Mucosa of gallbladder (tissue), 1 donor: ENCODE results near the gene TAAR8. TPM values are rescaled to one million over a fixed set of nuclear protein-coding genes. Genes with fewer than 3 reads are reported as not detected.
"Not testable (repeated sequence)": the region's sequence is repeated elsewhere in the genome, so short reads cannot be mapped to it uniquely, and the experiment has no call there.

Source experiments
- DNase-seq: peaks from one replicate; pipeline ENCODE4 v3.0.0-alpha.2; 2020; ENCODE audit warnings: low spot score
- total RNA-seq: library from RNA; stranded (reverse); gene quantifications from one replicate; pipeline ENCODE4 v1.2.1, GENCODE V29; 2021
- donor health status: DM: no; HTN: no; CAD: no.

TAAR8 gene
- total RNA-seq, 1 donor from 2014 or later, result not detected

- DNase-seq, result no peak
Measured at GRCh38 chr6:132544826-132545225, 7.6 kb upstream of the TAAR8 start.

- DNase-seq, result no peak
Measured at GRCh38 chr6:132548746-132549463, 3.6 kb upstream of the TAAR8 start.

- no peak for DNase-seq
Measured at GRCh38 chr6:132551214-132551613, 1.3 kb upstream of the TAAR8 start.

GRCh38 chr6:132560087-132560486 lies 7.6 kb downstream of the TAAR8 start:
- not testable (repeated sequence) for DNase-seq

- DNase-seq, result no peak
Measured at GRCh38 chr6:132566404-132566803, 13.9 kb downstream of the TAAR8 start.

GRCh38 chr6:132567566-132567965 lies 15.1 kb downstream of the TAAR8 start:
- DNase-seq, result no peak

- DNase-seq, result no peak
Measured at GRCh38 chr6:132568611-132569010, 16.1 kb downstream of the TAAR8 start.

GRCh38 chr6:132569170-132569569 lies 16.7 kb downstream of the TAAR8 start:
- no peak for DNase-seq

- DNase-seq, result no peak
Measured at GRCh38 chr6:132570221-132570777, 17.8 kb downstream of the TAAR8 start, which contains the start of gene TAAR6. TSS of gene TAAR6 (plus strand) at chr6:132570322. CDS start at chr6:132570322, 0 bp downstream.

GRCh38 chr6:132571774-132572173 lies 19.3 kb downstream of the TAAR8 start:
- DNase-seq, result no peak

GRCh38 chr6:132584698-132585097 lies 32.2 kb downstream of the TAAR8 start:
- DNase-seq, result no peak

GRCh38 chr6:132587424-132587823 lies 35.0 kb downstream of the TAAR8 start:
- no peak for DNase-seq

GRCh38 chr6:132589454-132589853 lies 37.0 kb downstream of the TAAR8 start, which contains the start of gene TAAR5:
TSS of gene TAAR5 (minus strand) at chr6:132589741. CDS start at chr6:132589686, 55 bp downstream.
- DNase-seq, result no peak

GRCh38 chr6:132590362-132590761 lies 37.9 kb downstream of the TAAR8 start:
- no peak for DNase-seq

GRCh38 chr6:132592855-132593254 lies 40.4 kb downstream of the TAAR8 start:
- no peak for DNase-seq

- no peak for DNase-seq
Measured at GRCh38 chr6:132596201-132596600, 43.7 kb downstream of the TAAR8 start.

- no peak for DNase-seq
Measured at GRCh38 chr6:132598473-132598872, 46.0 kb downstream of the TAAR8 start.

- not testable (repeated sequence) for DNase-seq
Measured at GRCh38 chr6:132600900-132601299, 48.4 kb downstream of the TAAR8 start.

Other genes starting within 250 kb of the TAAR8 start
- 3.8 TPM for gene MOXD1, start 151.2 kb upstream of the TAAR8 start, total RNA-seq
- gene STX7, start 39.6 kb upstream of the TAAR8 start, total RNA-seq, result 94.5 TPM
- not detected for gene TAAR9, start 14.4 kb upstream of the TAAR8 start, total RNA-seq
- gene TAAR6, start 17.6 kb downstream of the TAAR8 start, total RNA-seq, result not detected
- not detected for gene TAAR5, start 37.1 kb downstream of the TAAR8 start, total RNA-seq
- gene TAAR2, start 71.6 kb downstream of the TAAR8 start, total RNA-seq, result not detected
- gene TAAR1, start 106.5 kb downstream of the TAAR8 start, total RNA-seq, result not detected
- 62.1 TPM for gene VNN1, start 161.4 kb downstream of the TAAR8 start, total RNA-seq
- gene VNN2, start 205.2 kb downstream of the TAAR8 start, total RNA-seq, result 3.4 TPM
- 13.3 TPM for gene SLC18B1, start 246.0 kb downstream of the TAAR8 start, total RNA-seq